ENCODE measurements around the gene CBY3. TPM values are rescaled to one million over a fixed set of nuclear protein-coding genes. Genes with fewer than 3 reads are reported as not detected.
"Not testable (repeated sequence)": the region's sequence is repeated elsewhere in the genome, so short reads cannot be mapped to it uniquely, and the experiment has no call there.

Gene CBY3
- total RNA-seq, 1 donor from 2014 or later, result not detected

DNA sequence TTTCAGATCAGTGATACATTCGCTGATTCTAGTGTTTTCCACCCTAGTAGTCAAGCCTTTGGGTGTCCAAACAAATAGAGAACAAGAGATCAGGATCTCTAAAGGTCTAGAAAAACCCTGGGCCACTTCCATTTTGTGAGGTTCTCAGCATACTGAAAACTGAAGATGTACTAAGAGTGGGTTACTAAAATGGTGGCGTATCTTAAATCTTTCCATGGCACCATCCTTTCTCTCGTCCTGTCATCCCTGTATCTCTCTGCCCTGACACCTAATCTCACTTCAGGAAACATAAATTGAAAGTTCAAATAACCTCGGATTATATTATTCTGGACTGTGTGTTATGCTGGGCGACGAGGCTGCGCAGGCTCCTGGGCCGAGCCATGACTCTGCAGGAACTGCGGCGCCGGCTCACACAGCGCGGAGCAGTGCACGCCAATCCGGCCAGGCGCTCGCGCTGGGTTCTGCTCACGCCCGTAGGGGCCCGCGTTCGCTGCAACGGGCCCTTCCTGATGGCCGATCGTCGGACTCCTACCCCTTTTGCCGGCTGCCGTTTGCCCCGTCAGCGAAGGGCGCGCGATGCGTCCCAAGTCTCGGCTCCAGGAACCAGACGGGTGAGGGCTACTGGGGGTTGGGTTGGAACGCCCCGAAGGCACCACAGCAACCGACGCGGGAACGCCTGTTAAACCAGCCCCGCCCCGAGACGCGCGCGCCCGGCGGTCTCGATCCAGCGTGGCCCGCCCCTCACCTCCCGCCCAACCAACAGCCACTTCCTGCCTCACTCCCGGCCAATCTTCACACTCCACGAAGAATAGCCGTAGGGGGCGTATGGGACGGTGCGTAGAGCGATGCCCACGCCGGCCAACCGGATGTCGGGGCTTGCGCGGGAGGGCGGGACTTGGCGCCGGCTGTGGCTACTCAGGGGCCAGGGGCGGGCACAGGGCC lies 17.4 kb upstream of the CBY3 start:
- TF ChIP-seq, protein P1, sequence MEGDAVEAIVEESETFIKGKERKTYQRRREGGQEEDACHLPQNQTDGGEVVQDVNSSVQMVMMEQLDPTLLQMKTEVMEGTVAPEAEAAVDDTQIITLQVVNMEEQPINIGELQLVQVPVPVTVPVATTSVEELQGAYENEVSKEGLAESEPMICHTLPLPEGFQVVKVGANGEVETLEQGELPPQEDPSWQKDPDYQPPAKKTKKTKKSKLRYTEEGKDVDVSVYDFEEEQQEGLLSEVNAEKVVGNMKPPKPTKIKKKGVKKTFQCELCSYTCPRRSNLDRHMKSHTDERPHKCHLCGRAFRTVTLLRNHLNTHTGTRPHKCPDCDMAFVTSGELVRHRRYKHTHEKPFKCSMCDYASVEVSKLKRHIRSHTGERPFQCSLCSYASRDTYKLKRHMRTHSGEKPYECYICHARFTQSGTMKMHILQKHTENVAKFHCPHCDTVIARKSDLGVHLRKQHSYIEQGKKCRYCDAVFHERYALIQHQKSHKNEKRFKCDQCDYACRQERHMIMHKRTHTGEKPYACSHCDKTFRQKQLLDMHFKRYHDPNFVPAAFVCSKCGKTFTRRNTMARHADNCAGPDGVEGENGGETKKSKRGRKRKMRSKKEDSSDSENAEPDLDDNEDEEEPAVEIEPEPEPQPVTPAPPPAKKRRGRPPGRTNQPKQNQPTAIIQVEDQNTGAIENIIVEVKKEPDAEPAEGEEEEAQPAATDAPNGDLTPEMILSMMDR (IDR thresholded peaks at IDR 0.05; ENCODE audit: insufficient read depth, low read length, severe bottlenecking), result no peak
- H3K36me3 ChIP-seq (ENCODE audit: control insufficient read depth, insufficient read depth, low read length), result peaks cover 4% of the 10 kb centered on the region
- no peaks in the 10 kb centered on the region for H3K27me3 ChIP-seq (ENCODE audit: control insufficient read depth, insufficient read depth, low read length)
- DNase-seq (ENCODE audit: low read depth) (peak; percentile 95), FAIRE-seq (no peak)
- H3K4me3 ChIP-seq (ENCODE audit: low read depth, low read length), result peak overlapping the region; percentile 97

DNA sequence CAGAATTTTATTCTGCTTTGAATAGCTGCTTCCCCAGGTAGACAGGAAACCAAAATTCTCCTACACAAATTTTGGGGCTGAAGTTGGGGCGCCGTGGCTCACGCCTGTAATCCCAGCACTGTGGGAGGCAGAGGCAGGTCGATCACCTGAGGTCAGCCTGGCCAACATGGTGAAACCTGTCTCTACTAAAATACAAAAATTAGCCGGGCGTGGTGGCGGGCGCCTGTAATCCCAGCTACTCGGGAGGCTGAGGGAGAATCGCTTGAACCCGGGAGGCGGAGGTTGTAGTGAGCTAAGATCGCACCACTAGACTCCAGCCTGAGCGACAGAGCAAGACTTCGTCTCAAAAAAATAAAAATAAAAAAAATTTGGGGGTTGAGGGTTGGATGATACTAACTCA lies 16.7 kb upstream of the CBY3 start:
- DNase-seq (ENCODE audit: low read depth); H3K27me3 ChIP-seq (ENCODE audit: control insufficient read depth, insufficient read depth, low read length); FAIRE-seq; H3K36me3 ChIP-seq (ENCODE audit: control insufficient read depth, insufficient read depth, low read length): not testable (repeated sequence)
- H3K4me3 ChIP-seq (ENCODE audit: low read depth, low read length), result peak overlapping the region; percentile 80

DNA sequence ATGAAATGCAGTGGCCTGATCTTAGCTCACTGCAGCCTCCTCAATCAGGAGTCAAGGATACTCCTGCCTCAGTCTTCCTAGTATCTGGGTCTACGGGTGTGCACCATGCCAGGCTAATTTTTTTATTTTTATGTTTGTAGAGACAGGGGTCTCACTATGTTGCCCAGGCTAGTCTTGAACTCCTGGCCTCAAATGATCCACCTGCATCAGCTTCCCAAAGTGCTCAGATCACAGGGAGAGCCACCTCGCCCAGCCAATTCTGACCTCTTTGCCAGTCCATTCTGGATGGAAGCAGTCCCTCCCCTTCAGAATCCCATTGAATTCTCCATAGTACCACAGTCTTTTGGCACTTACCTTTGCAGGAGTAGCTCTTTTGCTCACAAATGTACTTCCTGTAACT lies 16.3 kb upstream of the CBY3 start:
- FAIRE-seq (no peak), DNase-seq (ENCODE audit: low read depth) (no peak)
- Histone ChIP-seq H3K4me3 (ENCODE audit: low read depth, low read length) (no peak overlapping the region), H3K36me3 (ENCODE audit: control insufficient read depth, insufficient read depth, low read length) (peaks cover 4% of the 10 kb centered on the region), H3K27me3 (ENCODE audit: control insufficient read depth, insufficient read depth, low read length) (no peaks in the 10 kb centered on the region)
- TF ChIP-seq, protein P1 (IDR thresholded peaks at IDR 0.05; ENCODE audit: insufficient read depth, low read length, severe bottlenecking), result no peak

DNA sequence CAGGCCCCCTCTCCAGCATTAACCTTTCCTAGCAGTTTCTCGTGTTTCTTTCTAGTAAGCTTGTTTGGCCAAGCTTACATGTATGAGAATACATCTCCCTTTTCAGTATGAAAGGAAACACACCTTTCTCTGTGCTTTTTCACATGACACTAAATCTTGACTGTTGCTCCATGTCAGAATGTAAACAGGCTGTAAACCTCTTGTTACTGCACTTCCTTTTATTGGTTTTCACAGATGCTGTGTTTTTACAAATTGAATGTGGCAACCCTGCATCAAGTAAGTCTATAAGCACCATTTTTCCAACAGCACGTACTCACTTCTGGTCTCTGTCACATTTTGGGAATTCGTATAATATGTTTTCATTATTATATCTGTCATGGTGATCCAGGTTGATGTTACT lies 15.8 kb upstream of the CBY3 start:
- DNase-seq (ENCODE audit: low read depth) (no peak), FAIRE-seq (no peak)
- H3K27me3 ChIP-seq (ENCODE audit: control insufficient read depth, insufficient read depth, low read length), result no peaks in the 10 kb centered on the region
- no peak overlapping the region for H3K4me3 ChIP-seq (ENCODE audit: low read depth, low read length)
- TF ChIP-seq, protein P1 (IDR thresholded peaks at IDR 0.05; ENCODE audit: insufficient read depth, low read length, severe bottlenecking), result no peak
- peaks cover 4% of the 10 kb centered on the region for H3K36me3 ChIP-seq (ENCODE audit: control insufficient read depth, insufficient read depth, low read length)

DNA sequence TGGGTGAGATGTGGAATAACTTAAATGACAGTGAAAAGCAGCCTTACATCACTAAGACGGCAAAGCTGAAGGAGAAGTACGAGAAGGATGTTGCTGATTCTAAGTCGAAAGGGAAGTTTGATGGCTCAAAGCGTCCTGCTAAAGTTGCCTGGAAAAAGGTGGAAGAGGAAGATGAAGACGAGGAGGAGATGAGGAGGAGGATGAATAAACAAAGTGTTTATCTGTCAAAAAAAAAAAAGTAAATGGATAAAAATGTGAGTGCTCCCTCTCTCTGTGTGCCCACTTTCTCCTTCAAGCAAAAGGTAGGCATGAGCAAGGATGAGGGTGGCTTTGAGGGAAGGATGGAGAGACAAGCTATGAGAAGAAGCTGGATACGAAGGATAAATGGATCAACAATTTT lies 13.7 kb upstream of the CBY3 start:
- TF ChIP-seq, protein P1 (IDR thresholded peaks at IDR 0.05; ENCODE audit: insufficient read depth, low read length, severe bottlenecking), result no peak
- Histone ChIP-seq H3K27me3 (ENCODE audit: control insufficient read depth, insufficient read depth, low read length) (no peaks in the 10 kb centered on the region), H3K36me3 (ENCODE audit: control insufficient read depth, insufficient read depth, low read length) (no peaks in the 10 kb centered on the region), H3K4me3 (ENCODE audit: low read depth, low read length) (no peak overlapping the region)
- FAIRE-seq, result no peak
- no peak for DNase-seq (ENCODE audit: low read depth)

DNA sequence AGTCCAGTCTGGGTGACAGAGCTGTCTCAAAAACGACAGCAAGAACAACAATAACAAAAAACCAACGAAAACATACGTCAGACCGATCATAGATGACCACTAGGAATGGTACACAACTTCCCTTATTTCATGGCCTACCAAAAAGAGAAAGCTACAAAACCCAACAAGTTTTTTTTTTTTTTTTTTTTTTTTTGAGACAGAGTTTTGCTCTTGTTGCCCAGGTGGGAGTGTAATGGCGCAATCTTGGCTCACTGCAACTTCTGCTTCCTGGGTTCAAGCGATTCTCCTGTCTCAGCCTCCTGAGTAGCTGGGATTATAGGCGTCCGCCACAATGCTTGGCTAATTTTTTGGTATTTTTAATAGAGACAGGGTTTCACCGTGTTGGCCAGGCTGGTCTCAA lies 8.4 kb upstream of the CBY3 start:
- not testable (repeated sequence) for DNase-seq (ENCODE audit: low read depth); H3K36me3 ChIP-seq (ENCODE audit: control insufficient read depth, insufficient read depth, low read length); H3K27me3 ChIP-seq (ENCODE audit: control insufficient read depth, insufficient read depth, low read length); H3K4me3 ChIP-seq (ENCODE audit: low read depth, low read length); FAIRE-seq
